Measurements from ENCODE around the gene HAPLN2. TPM values are rescaled to one million over a fixed set of nuclear protein-coding genes. Genes with fewer than 3 reads are reported as not detected.

The HAPLN2 gene
- total RNA-seq, 2 donors from 2014 or later = 0.30 to 1.5 TPM

DNA sequence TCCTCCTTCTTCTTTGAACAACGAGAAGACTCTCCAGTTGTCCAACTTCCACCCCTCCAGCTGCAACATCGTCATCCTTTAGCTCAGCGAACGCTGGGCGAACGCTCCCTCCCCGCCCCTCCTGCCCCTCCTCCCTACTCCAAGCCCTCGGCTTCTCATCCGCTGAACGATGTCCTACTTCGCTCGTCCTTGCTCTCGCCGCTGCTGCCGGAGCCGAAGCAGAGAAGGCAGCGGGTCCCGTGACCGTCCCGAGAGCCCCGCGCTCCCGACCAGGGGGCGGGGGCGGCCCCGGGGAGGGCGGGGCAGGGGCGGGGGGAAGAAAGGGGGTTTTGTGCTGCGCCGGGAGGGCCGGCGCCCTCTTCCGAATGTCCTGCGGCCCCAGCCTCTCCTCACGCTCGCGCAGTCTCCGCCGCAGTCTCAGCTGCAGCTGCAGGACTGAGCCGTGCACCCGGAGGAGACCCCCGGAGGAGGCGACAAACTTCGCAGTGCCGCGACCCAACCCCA lies 22.6 kb downstream of the HAPLN2 start, which contains the start of gene BCAN:
BCAN (plus strand) TSS at position 357 of the 504 bp plus-strand sequence. CDS start 3,938 bp downstream, outside the sequence.
- H3K4me3 Mint-ChIP-seq = peak within 1 kb of the TSS; percentile 63
- peaks cover 4% of the 10 kb centered on the region for H3K36me3 Mint-ChIP-seq (ENCODE audit: low read depth)
- no peaks in the 10 kb centered on the region for H3K9me3 Mint-ChIP-seq
- H3K27ac Mint-ChIP-seq = no peak within 1 kb of the TSS
- ATAC-seq (replicated peaks) = peak; percentile 30
- H3K4me1 Mint-ChIP-seq = peaks cover 11% of the 10 kb centered on the region
- H3K27me3 Mint-ChIP-seq = peaks cover 69% of the 10 kb centered on the region

DNA sequence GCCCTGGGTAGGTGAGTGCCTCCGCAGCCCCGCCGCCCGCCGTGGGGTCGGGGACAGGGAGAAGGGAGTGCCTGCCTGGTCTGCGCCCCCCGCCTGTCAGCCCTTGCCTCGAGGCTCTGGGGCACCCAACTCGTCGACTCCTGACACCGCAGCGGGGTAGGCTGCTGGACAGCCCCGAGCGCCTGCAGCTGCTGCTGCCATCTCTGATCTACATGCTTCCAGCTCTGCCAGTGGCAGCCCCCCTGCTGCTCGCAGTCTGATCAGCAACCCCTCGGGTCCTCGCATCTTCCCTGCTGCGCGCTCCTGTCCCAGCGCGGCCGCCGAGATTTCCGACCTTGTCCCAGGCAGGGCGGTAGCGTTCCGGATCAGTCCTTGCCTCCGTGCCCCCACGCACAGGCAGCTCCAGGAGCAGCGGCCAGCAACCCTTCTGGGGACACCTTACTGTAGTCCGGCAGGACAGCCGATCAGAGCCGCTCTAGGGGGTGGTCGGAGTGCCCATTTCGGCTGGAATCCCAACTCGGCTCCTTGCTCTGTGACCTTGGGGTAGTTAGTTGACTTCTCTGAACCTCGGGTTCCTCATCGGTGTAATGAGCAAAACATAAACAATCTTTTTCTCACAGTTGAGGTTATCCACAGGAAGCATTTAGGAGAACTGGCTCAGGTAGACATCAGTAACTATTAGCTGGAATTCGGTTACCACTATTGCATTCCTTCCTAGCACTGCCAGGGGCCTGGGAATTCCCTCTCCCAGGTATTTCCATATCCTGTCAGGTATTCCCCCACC lies 23.2 kb downstream of the HAPLN2 start:
- no peak for ATAC-seq (replicated peaks)
- Mint-ChIP-seq H3K27ac (no peak overlapping the region), H3K36me3 (ENCODE audit: low read depth) (peaks cover 4% of the 10 kb centered on the region), H3K4me1 (peaks cover 11% of the 10 kb centered on the region), H3K4me3 (peak overlapping the region; percentile 63), H3K9me3 (no peaks in the 10 kb centered on the region), H3K27me3 (peaks cover 69% of the 10 kb centered on the region)

DNA sequence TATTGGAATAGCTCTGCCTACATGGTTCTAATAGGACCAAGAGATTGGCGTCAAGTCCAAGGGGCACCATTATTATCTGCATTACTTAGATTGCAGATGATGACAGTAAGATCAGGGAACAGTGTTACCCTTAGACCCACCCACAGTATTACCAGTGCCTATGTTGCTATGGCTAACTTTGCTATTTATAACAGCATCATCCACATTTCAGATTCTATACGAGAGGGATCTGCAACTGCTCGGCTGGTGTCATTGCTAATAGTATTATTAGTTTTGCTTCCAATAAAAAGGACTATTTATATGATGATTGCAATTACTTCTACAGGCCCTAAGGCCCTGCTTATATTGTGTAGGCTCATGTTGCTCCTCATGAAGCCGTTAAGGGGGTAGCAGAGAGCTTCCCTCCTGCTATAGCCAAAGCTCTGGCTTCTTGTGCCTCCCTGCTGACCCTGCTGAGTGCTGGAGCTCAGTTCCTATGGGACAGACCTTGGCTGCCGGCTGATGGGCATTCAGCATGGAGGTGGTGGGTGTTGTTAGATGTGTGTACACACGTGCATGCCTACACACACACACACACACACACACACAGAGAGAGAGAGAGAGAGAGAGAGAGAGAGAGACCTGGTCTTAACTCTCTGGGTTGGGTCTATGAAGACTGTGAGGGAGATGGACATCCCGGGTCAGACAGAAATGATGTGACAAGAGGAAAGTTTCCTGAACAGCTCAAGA lies 24.0 kb downstream of the HAPLN2 start:
- ATAC-seq (replicated peaks) = no peak
- Mint-ChIP-seq H3K27me3 (peaks cover 72% of the 10 kb centered on the region), H3K9me3 (no peaks in the 10 kb centered on the region), H3K4me3 (peak overlapping the region; percentile 63), H3K27ac (no peak overlapping the region), H3K4me1 (peaks cover 11% of the 10 kb centered on the region), H3K36me3 (ENCODE audit: low read depth) (peaks cover 4% of the 10 kb centered on the region)

GRCh38 chr1:156643778-156644092 lies 24.5 kb downstream of the HAPLN2 start:
- H3K36me3 Mint-ChIP-seq (ENCODE audit: low read depth) = peaks cover 4% of the 10 kb centered on the region
- no peak overlapping the region for H3K27ac Mint-ChIP-seq
- H3K4me1 Mint-ChIP-seq = peaks cover 11% of the 10 kb centered on the region
- H3K9me3 Mint-ChIP-seq = no peaks in the 10 kb centered on the region
- ATAC-seq (replicated peaks) = peak; percentile 91
- peaks cover 71% of the 10 kb centered on the region for H3K27me3 Mint-ChIP-seq
- H3K4me3 Mint-ChIP-seq = no peak overlapping the region

- Mint-ChIP-seq H3K9me3 (no peaks in the 10 kb centered on the region), H3K27me3 (peaks cover 68% of the 10 kb centered on the region), H3K4me3 (no peak overlapping the region), H3K4me1 (peaks cover 11% of the 10 kb centered on the region), H3K36me3 (ENCODE audit: low read depth) (peaks cover 4% of the 10 kb centered on the region), H3K27ac (no peak overlapping the region)
- no peak for ATAC-seq (replicated peaks)
These were observed 24.9 kb downstream of the HAPLN2 start for GRCh38 chr1:156644146-156644545.

GRCh38 chr1:156644640-156645039 lies 25.4 kb downstream of the HAPLN2 start:
- Mint-ChIP-seq H3K27me3 (peaks cover 63% of the 10 kb centered on the region), H3K4me1 (peaks cover 11% of the 10 kb centered on the region), H3K27ac (no peak overlapping the region), H3K9me3 (no peaks in the 10 kb centered on the region), H3K4me3 (no peak overlapping the region), H3K36me3 (ENCODE audit: low read depth) (peaks cover 4% of the 10 kb centered on the region)
- no peak for ATAC-seq (replicated peaks)

DNA sequence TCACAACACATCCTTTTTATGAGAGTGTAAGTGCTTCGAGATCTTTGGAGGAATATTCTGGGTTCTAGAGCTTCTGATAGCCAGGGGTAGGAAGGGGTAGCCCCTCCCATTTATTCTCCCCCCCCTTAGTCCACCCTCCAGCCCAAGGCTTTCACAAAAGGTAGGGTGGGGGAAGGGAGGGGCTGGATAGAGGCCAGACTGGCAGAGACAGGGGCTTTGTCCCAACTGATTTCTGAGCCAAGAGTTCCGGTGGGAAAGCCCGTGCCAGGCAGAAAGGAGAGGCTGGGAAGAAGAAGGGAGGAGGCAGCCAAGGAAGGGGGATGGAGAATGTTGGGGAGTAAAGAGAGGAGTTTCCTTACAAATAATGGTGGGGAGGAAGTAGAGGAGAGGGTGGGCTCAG lies 25.8 kb downstream of the HAPLN2 start:
- ATAC-seq (replicated peaks) = no peak
- no peak overlapping the region for H3K27ac Mint-ChIP-seq
- no peaks in the 10 kb centered on the region for H3K9me3 Mint-ChIP-seq
- H3K4me3 Mint-ChIP-seq = no peak overlapping the region
- H3K36me3 Mint-ChIP-seq (ENCODE audit: low read depth) = peaks cover 4% of the 10 kb centered on the region
- peaks cover 11% of the 10 kb centered on the region for H3K4me1 Mint-ChIP-seq
- H3K27me3 Mint-ChIP-seq = peaks cover 60% of the 10 kb centered on the region

DNA sequence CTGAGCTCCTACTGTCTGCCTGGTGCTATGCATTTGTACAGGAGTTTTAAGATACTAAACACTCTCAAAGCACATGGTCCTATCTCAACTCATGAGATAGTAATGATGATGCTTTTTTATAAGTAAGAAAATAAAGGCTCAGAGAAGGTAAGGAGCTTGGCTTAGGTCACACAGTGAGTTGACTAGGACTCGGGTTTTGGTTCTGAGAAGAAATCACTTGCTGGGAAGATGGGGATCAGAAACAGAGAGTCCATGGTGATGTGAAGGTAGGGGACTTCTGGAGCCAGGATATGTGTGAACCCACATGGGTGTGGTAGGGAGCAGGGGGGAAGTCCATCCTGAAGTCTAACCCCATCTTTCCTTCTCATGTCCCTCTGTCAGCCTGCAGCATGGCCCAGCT lies 26.5 kb downstream of the HAPLN2 start:
- Mint-ChIP-seq H3K27me3 (peaks cover 59% of the 10 kb centered on the region), H3K9me3 (no peaks in the 10 kb centered on the region), H3K36me3 (ENCODE audit: low read depth) (peaks cover 4% of the 10 kb centered on the region), H3K4me1 (peaks cover 11% of the 10 kb centered on the region), H3K4me3 (no peak overlapping the region), H3K27ac (no peak overlapping the region)
- no peak for ATAC-seq (replicated peaks)

DNA sequence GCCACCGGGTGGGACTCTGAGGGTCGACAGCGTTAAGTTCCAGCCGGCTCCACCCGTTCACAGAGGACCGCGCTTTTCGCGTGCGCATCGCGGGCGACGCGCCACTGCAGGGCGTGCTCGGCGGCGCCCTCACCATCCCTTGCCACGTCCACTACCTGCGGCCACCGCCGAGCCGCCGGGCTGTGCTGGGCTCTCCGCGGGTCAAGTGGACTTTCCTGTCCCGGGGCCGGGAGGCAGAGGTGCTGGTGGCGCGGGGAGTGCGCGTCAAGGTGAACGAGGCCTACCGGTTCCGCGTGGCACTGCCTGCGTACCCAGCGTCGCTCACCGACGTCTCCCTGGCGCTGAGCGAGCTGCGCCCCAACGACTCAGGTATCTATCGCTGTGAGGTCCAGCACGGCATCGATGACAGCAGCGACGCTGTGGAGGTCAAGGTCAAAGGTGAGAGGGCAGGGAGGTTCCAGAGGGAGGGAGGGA lies 27.6 kb downstream of the HAPLN2 start:
- peaks cover 4% of the 10 kb centered on the region for H3K36me3 Mint-ChIP-seq (ENCODE audit: low read depth)
- peaks cover 7% of the 10 kb centered on the region for H3K4me1 Mint-ChIP-seq
- no peak for ATAC-seq (replicated peaks)
- H3K27me3 Mint-ChIP-seq = peaks cover 54% of the 10 kb centered on the region
- H3K27ac Mint-ChIP-seq = no peak overlapping the region
- no peak overlapping the region for H3K4me3 Mint-ChIP-seq
- H3K9me3 Mint-ChIP-seq = no peaks in the 10 kb centered on the region

DNA sequence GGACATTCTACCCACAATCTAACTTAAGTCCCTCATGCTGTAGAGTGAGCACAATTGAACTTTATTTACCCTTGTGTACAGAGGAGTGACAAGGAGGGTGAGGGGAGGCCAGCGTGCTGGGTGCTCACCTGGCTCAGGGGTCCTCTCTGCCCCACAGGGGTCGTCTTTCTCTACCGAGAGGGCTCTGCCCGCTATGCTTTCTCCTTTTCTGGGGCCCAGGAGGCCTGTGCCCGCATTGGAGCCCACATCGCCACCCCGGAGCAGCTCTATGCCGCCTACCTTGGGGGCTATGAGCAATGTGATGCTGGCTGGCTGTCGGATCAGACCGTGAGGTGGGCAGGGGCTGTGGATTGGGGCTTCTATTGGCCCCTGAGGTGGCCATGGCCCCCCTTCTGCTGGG lies 28.1 kb downstream of the HAPLN2 start:
- H3K36me3 Mint-ChIP-seq (ENCODE audit: low read depth) = peaks cover 4% of the 10 kb centered on the region
- H3K9me3 Mint-ChIP-seq = no peaks in the 10 kb centered on the region
- H3K4me1 Mint-ChIP-seq = peaks cover 7% of the 10 kb centered on the region
- no peak overlapping the region for H3K27ac Mint-ChIP-seq
- H3K4me3 Mint-ChIP-seq = no peak overlapping the region
- no peak for ATAC-seq (replicated peaks)
- H3K27me3 Mint-ChIP-seq = peaks cover 57% of the 10 kb centered on the region

DNA sequence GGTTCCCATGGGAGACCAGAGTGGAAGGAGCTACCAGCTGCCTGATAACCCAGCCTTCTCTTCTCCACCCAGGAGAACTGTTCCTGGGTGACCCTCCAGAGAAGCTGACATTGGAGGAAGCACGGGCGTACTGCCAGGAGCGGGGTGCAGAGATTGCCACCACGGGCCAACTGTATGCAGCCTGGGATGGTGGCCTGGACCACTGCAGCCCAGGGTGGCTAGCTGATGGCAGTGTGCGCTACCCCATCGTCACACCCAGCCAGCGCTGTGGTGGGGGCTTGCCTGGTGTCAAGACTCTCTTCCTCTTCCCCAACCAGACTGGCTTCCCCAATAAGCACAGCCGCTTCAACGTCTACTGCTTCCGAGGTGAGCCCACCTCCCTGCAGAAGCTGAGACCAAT lies 29.3 kb downstream of the HAPLN2 start:
- Mint-ChIP-seq H3K4me3 (no peak overlapping the region), H3K4me1 (peaks cover 5% of the 10 kb centered on the region), H3K27ac (no peak overlapping the region), H3K27me3 (peaks cover 57% of the 10 kb centered on the region), H3K9me3 (no peaks in the 10 kb centered on the region), H3K36me3 (ENCODE audit: low read depth) (no peaks in the 10 kb centered on the region)
- no peak for ATAC-seq (replicated peaks)

GRCh38 chr1:156648951-156649350 lies 29.7 kb downstream of the HAPLN2 start:
- no peaks in the 10 kb centered on the region for H3K9me3 Mint-ChIP-seq
- H3K27me3 Mint-ChIP-seq = peaks cover 58% of the 10 kb centered on the region
- H3K36me3 Mint-ChIP-seq (ENCODE audit: low read depth) = no peaks in the 10 kb centered on the region
- no peak for ATAC-seq (replicated peaks)
- no peak overlapping the region for H3K27ac Mint-ChIP-seq
- no peak overlapping the region for H3K4me3 Mint-ChIP-seq
- H3K4me1 Mint-ChIP-seq = peaks cover under 1% of the 10 kb centered on the region

DNA sequence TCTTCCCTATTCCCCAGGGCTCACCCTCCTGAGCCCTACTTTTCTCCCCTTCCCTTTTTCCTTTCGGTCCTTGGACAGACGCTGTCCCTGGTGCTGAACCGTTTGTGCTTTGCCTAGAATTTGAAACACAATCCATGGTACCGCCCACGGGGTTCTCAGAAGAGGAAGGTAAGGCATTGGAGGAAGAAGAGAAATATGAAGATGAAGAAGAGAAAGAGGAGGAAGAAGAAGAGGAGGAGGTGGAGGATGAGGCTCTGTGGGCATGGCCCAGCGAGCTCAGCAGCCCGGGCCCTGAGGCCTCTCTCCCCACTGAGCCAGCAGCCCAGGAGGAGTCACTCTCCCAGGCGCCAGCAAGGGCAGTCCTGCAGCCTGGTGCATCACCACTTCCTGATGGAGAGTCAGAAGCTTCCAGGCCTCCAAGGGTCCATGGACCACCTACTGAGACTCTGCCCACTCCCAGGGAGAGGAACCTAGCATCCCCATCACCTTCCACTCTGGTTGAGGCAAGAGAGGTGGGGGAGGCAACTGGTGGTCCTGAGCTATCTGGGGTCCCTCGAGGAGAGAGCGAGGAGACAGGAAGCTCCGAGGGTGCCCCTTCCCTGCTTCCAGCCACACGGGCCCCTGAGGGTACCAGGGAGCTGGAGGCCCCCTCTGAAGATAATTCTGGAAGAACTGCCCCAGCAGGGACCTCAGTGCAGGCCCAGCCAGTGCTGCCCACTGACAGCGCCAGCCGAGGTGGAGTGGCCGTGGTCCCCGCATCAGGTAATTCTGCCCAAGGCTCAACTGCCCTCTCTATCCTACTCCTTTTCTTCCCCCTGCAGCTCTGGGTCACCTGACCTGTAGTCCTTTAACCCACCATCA lies 33.1 kb downstream of the HAPLN2 start:
- ATAC-seq (replicated peaks) = no peak
- H3K27me3 Mint-ChIP-seq = peaks cover 65% of the 10 kb centered on the region
- H3K36me3 Mint-ChIP-seq (ENCODE audit: low read depth) = no peaks in the 10 kb centered on the region
- no peak overlapping the region for H3K27ac Mint-ChIP-seq
- H3K4me1 Mint-ChIP-seq = peaks cover 6% of the 10 kb centered on the region
- H3K4me3 Mint-ChIP-seq = no peak overlapping the region
- H3K9me3 Mint-ChIP-seq = no peaks in the 10 kb centered on the region

- H3K36me3 Mint-ChIP-seq (ENCODE audit: low read depth) = no peaks in the 10 kb centered on the region
- H3K27ac Mint-ChIP-seq = no peak overlapping the region
- H3K9me3 Mint-ChIP-seq = no peaks in the 10 kb centered on the region
- H3K4me1 Mint-ChIP-seq = peaks cover 11% of the 10 kb centered on the region
- H3K4me3 Mint-ChIP-seq = no peak overlapping the region
- H3K27me3 Mint-ChIP-seq = peaks cover 63% of the 10 kb centered on the region
- no peak for ATAC-seq (replicated peaks)
These were observed 33.8 kb downstream of the HAPLN2 start for GRCh38 chr1:156652992-156653355.

Measured in activated T-helper 17 cell treated with anti-CD3 and anti-CD28 coated beads, Interleukin-2, amount 50 U/mL, for 72 hours (primary cell).